GDM1 (cell line): Measurements from ENCODE around the gene SDHB.

ENCODE experiments used
- DNase-seq: peaks from one replicate; lab custom pipeline; 2025; lab: John Stamatoyannopoulos, UW

SDHB gene

GRCh38 chr1:16969057-16969611, 84.7 kb downstream of the SDHB start:
- no peak for DNase-seq
